A673 (cell line): ENCODE measurements around the gene MBD3. TPM values are rescaled to one million over a fixed set of nuclear protein-coding genes. Genes with fewer than 3 reads are reported as not detected.

ENCODE experiments used
- BruUV-seq: library from RNA; stranded (reverse); fragments of 400-500 nt; replicated peaks from 2 replicates; lab custom pipeline; 2021; lab: Mats Ljungman, UMichigan
- CTCF ChIA-PET: fragments of 300-600 bp; sonication (Branson Sonifier 250); formaldehyde crosslinking; loops from one replicate; lab custom pipeline; 2022; ENCODE audit warnings: antibody characterized with exemption; lab: Charles Lee
- POLR2A ChIA-PET: fragments of 300-600 bp; sonication (Branson Sonifier 250); formaldehyde crosslinking; loops from one replicate; lab custom pipeline; 2022; ENCODE audit warnings: antibody characterized with exemption; ENCODE audit not compliant: low non-redundant PET; lab: Charles Lee
- DNase-seq: peaks from one replicate; pipeline ENCODE4 v3.0.0-alpha.2; 2015; ENCODE audit warnings: low spot score
- H3K27ac ChIP-seq: fragments of 200-600 bp; sonication (generic); 2 replicates; pipeline ENCODE4 v1.5.1; 2016; ENCODE audit warnings: mixed run types, low read depth, mild to moderate bottlenecking, mixed read lengths, antibody characterized with exemption, low read length; ENCODE audit not compliant: poor library complexity, severe bottlenecking
- H3K27me3 ChIP-seq: fragments of 200-600 bp; sonication (generic); replicated peaks from 2 replicates; pipeline ENCODE4 v1.6.1; 2017; ENCODE audit warnings: mixed run types, low read depth, mild to moderate bottlenecking, mixed read lengths, antibody characterized with exemption, low read length; ENCODE audit not compliant: insufficient read depth, poor library complexity
- H3K36me3 ChIP-seq: fragments of 200-600 bp; sonication (generic); 2 replicates; pipeline ENCODE4 v1.6.1; 2016; ENCODE audit warnings: mixed run types, mild to moderate bottlenecking, mixed read lengths, antibody characterized with exemption, low read length; ENCODE audit not compliant: insufficient read depth, poor library complexity, severe bottlenecking
- H3K4me1 ChIP-seq: fragments of 200-600 bp; sonication (generic); 2 replicates; pipeline ENCODE4 v1.6.1; 2017; ENCODE audit warnings: mixed run types, mild to moderate bottlenecking, mixed read lengths, antibody characterized with exemption, low read length; ENCODE audit not compliant: insufficient read depth, poor library complexity, severe bottlenecking
- H3K4me3 ChIP-seq: fragments of 200-600 bp; sonication (generic); 2 replicates; pipeline ENCODE4 v1.5.1; 2016; ENCODE audit warnings: low read depth, mixed run types, mild to moderate bottlenecking, mixed read lengths, low read length; ENCODE audit not compliant: poor library complexity, severe bottlenecking
- H3K9me3 ChIP-seq: fragments of 200-600 bp; sonication (generic); 2 replicates; pipeline ENCODE4 v1.6.1; 2016; ENCODE audit warnings: mixed run types, low read depth, mild to moderate bottlenecking, mixed read lengths, antibody characterized with exemption, low read length; ENCODE audit not compliant: poor library complexity, severe bottlenecking
- CTCF ChIP-seq: fragments of 300-800, 200-600 bp; sonication (generic); conservative IDR thresholded peaks from 2 replicates; pipeline ENCODE4 v1.5.1; 2017; ENCODE audit warnings: low read depth, mild to moderate bottlenecking, antibody characterized with exemption, low read length, moderate library complexity, mixed read lengths
- EZH2 ChIP-seq: fragments of 200-600 bp; sonication (generic); IDR thresholded peaks from 2 replicates; pipeline ENCODE4 v1.6.1; 2017; ENCODE audit warnings: borderline replicate concordance, low read depth, mild to moderate bottlenecking, mixed read lengths, antibody characterized with exemption, low read length; ENCODE audit not compliant: poor library complexity, severe bottlenecking
- intact Hi-C: fragments of 100-400 bp; cut with micrococcal nuclease; formaldehyde crosslinking; loops from one replicate; pipeline ENCODE4 v1.10.0; 2022; ENCODE audit not compliant: unreplicated experiment
- total RNA-seq: library from RNA; stranded (reverse); gene quantifications from 2 replicates; pipeline ENCODE4 v1.2.3, GENCODE V29; 2021

MBD3 gene
- total RNA-seq, 1 experiment from 2014 or later = 138 TPM

DNA sequence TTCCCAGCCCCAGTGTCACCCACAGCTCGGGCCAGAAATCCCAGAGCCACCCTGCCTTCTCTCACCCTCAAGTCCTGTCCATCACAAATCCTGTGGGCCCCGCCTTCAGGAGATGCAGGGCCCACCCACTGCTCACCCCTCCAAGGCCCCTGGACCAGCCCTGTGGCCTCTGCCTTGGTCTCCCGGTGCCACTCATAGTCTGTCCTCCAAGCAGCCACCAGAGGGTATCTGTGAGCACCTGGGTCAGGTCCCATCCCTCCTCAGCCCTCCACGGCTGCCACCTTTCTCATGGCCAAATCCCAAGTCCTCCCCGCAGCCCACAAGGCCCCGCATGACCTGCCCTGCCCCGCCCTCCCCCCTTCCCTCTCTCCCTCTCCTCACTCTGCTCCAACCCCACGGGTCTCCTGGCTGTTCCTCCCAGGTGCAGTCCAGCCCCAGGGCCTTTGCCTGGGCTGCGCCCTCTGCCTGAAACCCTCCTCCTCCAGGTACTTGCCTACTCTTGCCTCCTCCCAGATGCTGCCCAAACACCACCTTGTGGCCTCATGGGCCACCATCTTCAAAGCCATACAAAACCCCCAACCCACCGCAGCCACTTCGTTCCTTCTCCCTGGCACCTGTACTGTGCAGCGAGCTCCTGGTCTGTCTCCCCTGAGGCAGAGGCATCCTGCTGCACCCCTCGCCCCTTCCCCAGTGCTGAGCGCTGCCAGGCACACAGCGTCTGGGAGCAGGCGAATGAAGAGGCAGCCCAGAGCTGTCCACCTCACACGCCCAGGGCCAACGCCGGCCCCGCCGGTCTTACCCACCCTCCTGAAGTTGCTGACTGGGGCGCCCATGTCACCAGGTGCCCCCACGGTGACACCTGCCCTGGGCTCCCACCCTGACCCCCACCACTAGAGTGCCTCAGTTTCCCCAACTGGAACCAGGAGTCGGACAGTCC is 25.8 kb upstream of the MBD3 start:
- Histone ChIP-seq H3K36me3 (peaks cover 91% of the 10 kb centered on the region), H3K27me3 (no peaks in the 10 kb centered on the region), H3K4me1 (no peaks in the 10 kb centered on the region), H3K9me3 (no peaks in the 10 kb centered on the region), H3K4me3 (no peak overlapping the region), H3K27ac (no peak overlapping the region)
- no peak; the same call in 1 of the 2 replicates for TF ChIP-seq CTCF
- ChIA-PET POLR2A (interaction anchor here (0.8 kb wide), 1 partner anchor 32 kb away, joined by 3 read pairs; no protein-coding TSS in a partner anchor), CTCF (no interaction called here)
- no peak for DNase-seq
- no TSS peak for BruUV-seq
- intact Hi-C loops = no loop called here

DNA sequence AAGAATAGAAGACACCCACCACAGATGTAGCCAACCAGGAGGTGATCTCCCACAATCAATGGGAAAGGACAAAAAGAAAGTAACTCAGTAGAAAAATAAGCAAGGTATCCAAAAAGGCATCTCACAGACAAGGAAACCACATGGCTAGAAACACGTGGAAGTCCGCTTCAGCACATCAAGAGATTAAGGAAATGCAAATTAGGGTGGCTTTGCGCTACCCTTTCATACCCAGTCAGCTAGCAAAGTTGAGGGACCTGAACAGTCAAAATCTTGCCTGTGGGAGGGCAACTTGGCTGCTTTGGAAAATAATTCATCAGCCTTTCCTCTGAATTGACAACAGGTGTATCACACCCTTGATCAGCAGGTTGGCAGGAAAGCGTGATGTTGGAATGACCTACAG is 24.2 kb upstream of the MBD3 start:
- peak; percentile 44 for DNase-seq
- BruUV-seq = no TSS peak
- ChIA-PET POLR2A (no interaction called here), CTCF (no interaction called here)
- TF ChIP-seq CTCF (no peak), EZH2 (no peak)
- Histone ChIP-seq H3K9me3 (no peaks in the 10 kb centered on the region), H3K4me3 (no peak overlapping the region), H3K27ac (no peak overlapping the region), H3K27me3 (no peaks in the 10 kb centered on the region), H3K4me1 (no peaks in the 10 kb centered on the region), H3K36me3 (peaks cover 92% of the 10 kb centered on the region)
- intact Hi-C loops = no loop called here

DNA sequence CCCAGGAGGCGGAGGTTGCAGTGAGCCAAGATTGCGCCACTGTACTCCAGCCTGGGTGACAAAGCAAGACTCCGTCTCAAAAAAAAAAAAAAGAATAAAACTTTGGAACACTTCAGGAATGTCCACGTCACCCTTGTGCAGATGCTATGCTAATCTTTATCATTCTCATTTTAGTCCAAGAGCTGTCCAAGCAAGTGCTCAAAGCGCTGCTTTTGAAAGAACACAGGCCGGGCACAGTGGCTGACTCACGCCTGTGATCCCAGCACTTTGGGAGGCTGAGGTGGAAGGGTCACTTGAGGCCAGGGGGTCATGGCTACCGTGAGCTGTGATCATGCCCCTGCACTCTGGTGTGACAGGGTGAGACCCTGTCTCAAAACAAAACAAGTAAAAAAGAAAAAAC is 23.7 kb upstream of the MBD3 start:
- H3K4me3 ChIP-seq = no peak overlapping the region
- no peak overlapping the region for H3K27ac ChIP-seq
- BruUV-seq = no TSS peak
- TF ChIP-seq CTCF (no peak), EZH2 (no peak)
- peaks cover 90% of the 10 kb centered on the region for H3K36me3 ChIP-seq
- H3K27me3 ChIP-seq = no peaks in the 10 kb centered on the region
- ChIA-PET CTCF (no interaction called here), POLR2A (no interaction called here)
- H3K9me3 ChIP-seq = no peaks in the 10 kb centered on the region
- no peak for DNase-seq
- no peaks in the 10 kb centered on the region for H3K4me1 ChIP-seq
- intact Hi-C loops = no loop called here
